Gastrocnemius medialis (tissue), 4 donors: ENCODE results near the gene GALR1.

Experiments
- CTCF ChIP-seq, 5 experiments: fragments of 450-650 bp in 3 of 5; fragments of 200-600 bp in 2 of 5; sonication (generic) in 2 of 5; IDR thresholded peaks in 4 of 5; conservative IDR thresholded peaks in 1 of 5; 1 replicate in 4 of 5; 2 replicates in 1 of 5; pipeline ENCODE4 v1.5.1; 2016 to 2019; ENCODE audit warnings: antibody characterized with exemption in 5 of 5, mild to moderate bottlenecking in 3 of 5, moderate library complexity in 3 of 5
- POLR2A ChIP-seq, 2 donors: fragments of 450-650 bp; IDR thresholded peaks; one replicate each; pipeline ENCODE4 v1.6.1; 2017; ENCODE audit warnings: antibody characterized with exemption in 2 of 2, mild to moderate bottlenecking in 2 of 2, moderate library complexity in 2 of 2

GRCh38 chr18:77203851-77204250 lies 45.8 kb upstream of the GALR1 start:
- no peak for TF ChIP-seq CTCF (IDR thresholded peaks at IDR 0.05 in 4 of 5, conservative IDR thresholded peaks at IDR 0.05 in 1 of 5)
- TF ChIP-seq POLR2A (IDR thresholded peaks at IDR 0.05) = no peak
